IPS DF 6.9 (cell line): ENCODE data around the gene APOBEC4.
"Not testable (repeated sequence)": the region's sequence is repeated elsewhere in the genome, so short reads cannot be mapped to it uniquely, and the experiment has no call there.

Source experiments
- DNase-seq: peaks from one replicate; pipeline ENCODE4 v3.0.0-alpha.2; 2013; ENCODE audit warnings: low read depth, low spot score
- H3K27ac ChIP-seq: one replicate; pipeline ENCODE4 v1.5.1; 2013; ENCODE audit warnings: low read length, control low read depth
- H3K27me3 ChIP-seq: 2 replicates; pipeline ENCODE4 v1.6.1; 2013; ENCODE audit warnings: mild to moderate bottlenecking, low read length; ENCODE audit not compliant: control insufficient read depth, insufficient read depth
- H3K36me3 ChIP-seq: 2 replicates; pipeline ENCODE4 v1.6.1; 2013; ENCODE audit warnings: low read length; ENCODE audit not compliant: control insufficient read depth, insufficient read depth
- H3K4me1 ChIP-seq: 2 replicates; pipeline ENCODE4 v1.6.1; 2013; ENCODE audit warnings: low read length; ENCODE audit not compliant: control insufficient read depth, insufficient read depth
- H3K4me3 ChIP-seq: 2 replicates; pipeline ENCODE4 v1.5.1; 2013; ENCODE audit warnings: mild to moderate bottlenecking, low read length
- H3K9me3 ChIP-seq: 2 replicates; pipeline ENCODE4 v1.6.1; 2013; ENCODE audit warnings: low read length, inconsistent platforms; ENCODE audit not compliant: control insufficient read depth, insufficient read depth
- WGBS: extraction: QIAGEN DNeasy Blood & Tissue Kit; methylation state at CpG from one replicate; pipeline ENCODE4 v1.1.7; 2013; ENCODE audit warnings: mixed read lengths, missing lambda C conversion rate; ENCODE audit not compliant: insufficient read length, insufficient coverage; 5-methylcytosine and 5-hydroxymethylcytosine counted together

Gene APOBEC4

GRCh38 chr1:183633676-183634343, 19.3 kb downstream of the APOBEC4 start:
- H3K27me3 ChIP-seq = no peaks in the 10 kb centered on the region
- no peak overlapping the region for H3K27ac ChIP-seq
- H3K36me3 ChIP-seq = no peaks in the 10 kb centered on the region; the same call in 1 of the 2 replicates
- peak; percentile 43 for DNase-seq
- no CpG with 5 or more reads among the region's 1 CpG for WGBS
- H3K4me3 ChIP-seq = no peak overlapping the region; the same call in 1 of the 2 replicates
- H3K4me1 ChIP-seq = no peaks in the 10 kb centered on the region
- no peaks in the 10 kb centered on the region for H3K9me3 ChIP-seq

GRCh38 chr1:183632964-183633363, 20.2 kb downstream of the APOBEC4 start:
- Histone ChIP-seq H3K27me3 (no peaks in the 10 kb centered on the region), H3K27ac (no peak overlapping the region), H3K4me1 (no peaks in the 10 kb centered on the region), H3K36me3 (no peaks in the 10 kb centered on the region; the same call in 1 of the 2 replicates), H3K9me3 (no peaks in the 10 kb centered on the region), H3K4me3 (no peak overlapping the region)
- WGBS = no CpG with 5 or more reads among the region's 1 CpG
- DNase-seq = no peak

- no peak for DNase-seq
- Histone ChIP-seq H3K27ac (no peak overlapping the region), H3K27me3 (no peaks in the 10 kb centered on the region), H3K4me3 (no peak overlapping the region), H3K4me1 (no peaks in the 10 kb centered on the region), H3K36me3 (no peaks in the 10 kb centered on the region; the same call in 1 of the 2 replicates), H3K9me3 (no peaks in the 10 kb centered on the region)
- no CpG with 5 or more reads among the region's 2 CpGs for WGBS
These were observed 21.0 kb downstream of the APOBEC4 start for GRCh38 chr1:183632114-183632513.

- Histone ChIP-seq H3K4me3 (no peak overlapping the region), H3K4me1 (no peaks in the 10 kb centered on the region), H3K9me3 (no peaks in the 10 kb centered on the region), H3K36me3 (no peaks in the 10 kb centered on the region; the same call in 1 of the 2 replicates), H3K27ac (no peak overlapping the region), H3K27me3 (no peaks in the 10 kb centered on the region)
- no CpG with 5 or more reads among the region's 2 CpGs for WGBS
- DNase-seq = no peak
These were observed 22.4 kb downstream of the APOBEC4 start for GRCh38 chr1:183630748-183631147.

GRCh38 chr1:183628537-183628936, 24.6 kb downstream of the APOBEC4 start:
- Histone ChIP-seq H3K9me3 (no peaks in the 10 kb centered on the region), H3K27ac (no peak overlapping the region), H3K36me3 (no peaks in the 10 kb centered on the region; the same call in 1 of the 2 replicates), H3K27me3 (no peaks in the 10 kb centered on the region), H3K4me1 (no peaks in the 10 kb centered on the region), H3K4me3 (no peak overlapping the region)
- DNase-seq = no peak

GRCh38 chr1:183626236-183626635, 26.9 kb downstream of the APOBEC4 start:
- no CpG with 5 or more reads among the region's 3 CpGs for WGBS
- DNase-seq, H3K9me3 ChIP-seq, H3K4me1 ChIP-seq, H3K4me3 ChIP-seq, H3K27ac ChIP-seq, H3K27me3 ChIP-seq, H3K36me3 ChIP-seq: not testable (repeated sequence)

- no peak overlapping the region for H3K4me3 ChIP-seq
- H3K36me3 ChIP-seq = no peaks in the 10 kb centered on the region
- DNase-seq = peak; percentile 33
- no peaks in the 10 kb centered on the region for H3K9me3 ChIP-seq
- H3K4me1 ChIP-seq = no peaks in the 10 kb centered on the region
- no CpG with 5 or more reads among the region's 10 CpGs for WGBS
- H3K27ac ChIP-seq = no peak overlapping the region
- H3K27me3 ChIP-seq = no peaks in the 10 kb centered on the region
These were observed 30.0 kb downstream of the APOBEC4 start for GRCh38 chr1:183622884-183623785.

GRCh38 chr1:183622013-183622412, 31.1 kb downstream of the APOBEC4 start:
- Histone ChIP-seq H3K27ac (no peak overlapping the region), H3K36me3 (no peaks in the 10 kb centered on the region), H3K4me1 (no peaks in the 10 kb centered on the region), H3K4me3 (no peak overlapping the region), H3K27me3 (no peaks in the 10 kb centered on the region), H3K9me3 (no peaks in the 10 kb centered on the region)
- WGBS = no CpG with 5 or more reads among the region's 1 CpG
- DNase-seq = no peak

GRCh38 chr1:183620311-183620710, 32.8 kb downstream of the APOBEC4 start:
- Histone ChIP-seq H3K36me3 (no peaks in the 10 kb centered on the region), H3K27ac (no peak overlapping the region), H3K4me1 (no peaks in the 10 kb centered on the region), H3K4me3 (no peak overlapping the region), H3K27me3 (no peaks in the 10 kb centered on the region), H3K9me3 (no peaks in the 10 kb centered on the region)
- no peak for DNase-seq
- WGBS = no CpG with 5 or more reads among the region's 2 CpGs

GRCh38 chr1:183619781-183620180, 33.3 kb downstream of the APOBEC4 start:
- H3K27ac ChIP-seq = no peak overlapping the region
- no peak for DNase-seq
- WGBS = no CpG with 5 or more reads among the region's 1 CpG
- no peak overlapping the region for H3K4me3 ChIP-seq
- no peaks in the 10 kb centered on the region for H3K9me3 ChIP-seq
- H3K4me1 ChIP-seq = no peaks in the 10 kb centered on the region
- no peaks in the 10 kb centered on the region for H3K27me3 ChIP-seq
- H3K36me3 ChIP-seq = no peaks in the 10 kb centered on the region
